Measurements from ENCODE around the gene APMAP.

Gene APMAP

DNA sequence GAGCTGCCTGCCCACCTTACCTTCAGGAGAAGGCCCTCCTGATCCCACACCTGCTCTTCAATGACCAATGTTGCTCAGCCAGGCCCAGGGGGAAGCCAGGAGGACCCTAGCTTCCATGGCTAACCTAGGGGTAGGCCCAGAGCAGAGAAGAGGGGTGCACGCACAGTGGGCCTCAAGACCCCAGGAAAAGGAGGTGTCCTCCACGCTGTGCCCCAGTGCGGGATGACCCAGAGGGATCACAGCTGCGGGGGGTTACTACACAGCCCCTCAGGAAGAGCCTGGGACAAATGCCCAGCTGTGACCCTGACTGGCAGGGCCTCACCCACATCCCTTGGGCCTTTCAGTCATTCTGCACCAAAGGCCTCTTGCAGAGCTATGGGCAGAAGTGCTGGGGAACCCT is 31.6 kb upstream of the APMAP start:
- DNase-seq, result no peak

GRCh38 chr20:25023356-25023755 is 30.8 kb upstream of the APMAP start:
- DNase-seq, result no peak

DNA sequence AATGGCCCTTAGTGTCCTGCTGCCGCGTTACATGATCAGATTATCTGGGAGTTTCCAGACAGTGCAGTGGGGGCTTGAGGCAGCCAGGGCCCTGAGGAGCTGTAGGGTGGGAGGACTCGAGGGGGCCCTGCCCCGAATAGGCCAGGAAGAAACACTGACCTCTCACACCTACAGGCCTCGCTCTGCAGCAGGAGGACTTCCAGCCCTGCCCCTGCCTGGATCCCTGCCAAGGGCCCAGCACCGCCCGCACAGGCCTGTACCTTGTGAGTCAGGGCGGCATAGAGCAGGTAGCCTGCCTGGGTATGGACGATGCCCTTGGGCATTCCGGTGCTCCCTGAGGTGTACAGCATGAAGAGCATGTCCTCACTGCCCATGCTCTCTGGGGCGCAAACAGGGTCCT is 30.1 kb upstream of the APMAP start:
- DNase-seq, result no peak

DNA sequence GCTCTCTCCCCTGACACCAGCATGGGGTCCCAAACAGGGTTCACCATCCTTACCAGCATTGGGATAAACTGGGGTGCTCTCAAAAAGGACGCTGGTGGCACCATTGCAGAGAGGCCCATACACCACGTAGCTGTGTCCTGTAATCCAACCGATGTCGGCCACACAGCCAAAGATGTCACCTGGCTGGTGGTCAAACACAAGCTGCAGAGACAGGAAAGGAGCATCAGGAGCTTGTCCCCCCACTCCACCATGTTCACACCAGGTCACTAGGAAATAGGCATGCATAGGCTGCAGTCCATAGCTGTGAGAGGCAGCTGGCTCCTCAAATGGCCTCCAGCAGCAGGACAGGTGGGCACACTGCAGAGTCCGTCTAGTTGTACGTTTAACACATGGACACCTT is 28.8 kb upstream of the APMAP start:
- DNase-seq, result no peak

- no peak for DNase-seq
Observed at GRCh38 chr20:25020901-25021301, 28.4 kb upstream of the APMAP start.

DNA sequence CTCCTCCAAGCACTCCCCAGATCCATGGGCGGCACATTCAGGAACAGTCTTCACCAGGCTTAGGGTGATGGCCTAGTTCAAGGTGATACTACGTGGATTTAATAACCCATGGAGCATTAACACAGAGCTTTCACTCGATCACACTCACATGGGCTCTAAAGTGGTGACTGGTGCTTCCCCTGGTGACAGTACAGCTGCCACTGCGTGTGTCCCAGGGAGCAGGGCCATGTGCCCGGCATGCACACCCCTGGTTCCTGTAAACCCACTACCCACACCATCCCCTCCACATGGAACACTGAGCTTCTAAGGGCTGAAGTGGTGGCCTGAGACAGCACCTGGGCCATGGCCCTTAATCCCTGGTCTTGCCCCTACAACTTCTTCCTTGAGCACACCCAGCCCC is 27.8 kb upstream of the APMAP start:
- DNase-seq, result no peak

DNA sequence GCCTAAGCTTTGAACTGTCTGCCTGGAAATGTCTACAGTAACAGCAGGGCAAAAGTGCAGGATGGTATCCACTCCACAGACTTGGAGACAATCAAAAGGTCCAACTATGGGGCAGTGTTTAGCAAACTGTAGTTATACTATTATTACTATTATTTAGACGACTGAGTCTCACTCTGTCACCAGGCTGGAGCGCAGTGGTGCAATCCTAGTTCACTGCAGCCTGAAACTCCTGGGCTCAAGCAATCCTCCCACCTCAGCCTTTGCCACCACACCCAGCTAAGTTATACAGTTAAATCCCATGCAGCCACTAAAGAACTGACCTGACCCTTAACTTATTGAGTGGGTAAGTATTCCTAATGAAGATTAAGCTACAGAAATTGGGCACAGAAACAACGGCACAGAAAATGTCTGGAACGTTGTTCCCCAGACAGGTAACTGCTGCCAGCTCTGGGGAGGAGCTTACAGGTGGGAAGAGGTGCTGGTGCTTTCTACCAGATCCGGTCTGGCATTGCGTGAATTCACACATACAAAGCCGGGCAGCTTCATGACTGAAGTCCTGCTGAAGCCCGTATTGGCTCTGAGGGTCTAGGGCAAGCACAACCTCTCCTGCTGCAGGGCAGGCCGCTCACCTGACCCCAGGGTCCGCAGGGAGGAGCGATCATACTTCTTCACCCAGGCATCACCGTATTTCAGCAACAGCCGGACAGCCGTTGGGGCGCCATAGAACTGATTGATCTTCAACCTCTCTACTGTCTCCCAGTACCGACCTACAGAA is 27.0 kb upstream of the APMAP start:
- DNase-seq, result no peak

DNA sequence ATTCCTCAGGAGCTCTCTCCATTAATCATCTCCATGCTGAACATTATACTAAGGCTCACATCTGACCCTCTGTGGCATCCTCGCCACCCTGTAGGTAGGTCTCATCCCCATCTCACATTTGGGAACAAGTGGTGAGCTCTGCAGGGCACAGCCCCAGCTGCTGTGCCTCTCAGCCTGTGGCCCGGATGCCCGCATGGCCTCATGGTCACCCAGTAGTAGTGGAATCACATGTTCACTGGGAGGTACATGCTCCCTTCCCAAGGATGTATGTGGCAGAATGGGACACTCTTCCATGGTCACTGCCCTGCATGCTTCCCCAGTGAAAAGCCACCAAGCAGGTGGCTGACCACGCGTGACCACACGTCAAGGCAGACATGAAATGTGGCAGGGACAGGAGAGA is 26.3 kb upstream of the APMAP start:
- no peak for DNase-seq

- no peak for DNase-seq
Observed at GRCh38 chr20:25018425-25018824, 25.9 kb upstream of the APMAP start.

GRCh38 chr20:25017257-25017803 is 24.8 kb upstream of the APMAP start:
- no peak for DNase-seq

- DNase-seq, result no peak
Observed at GRCh38 chr20:25016471-25016870, 23.9 kb upstream of the APMAP start.

- DNase-seq, result no peak
Observed at GRCh38 chr20:25015986-25016385, 23.4 kb upstream of the APMAP start.

GRCh38 chr20:25014816-25015215 is 22.3 kb upstream of the APMAP start:
- DNase-seq, result no peak

GRCh38 chr20:25013478-25014380 is 21.2 kb upstream of the APMAP start:
- DNase-seq, result no peak

GRCh38 chr20:25012616-25013189 is 20.2 kb upstream of the APMAP start:
- DNase-seq, result no peak

- no peak for DNase-seq
Observed at GRCh38 chr20:25011831-25012241, 19.3 kb upstream of the APMAP start.

- no peak for DNase-seq
Observed at GRCh38 chr20:25011261-25011660, 18.7 kb upstream of the APMAP start.

DNA sequence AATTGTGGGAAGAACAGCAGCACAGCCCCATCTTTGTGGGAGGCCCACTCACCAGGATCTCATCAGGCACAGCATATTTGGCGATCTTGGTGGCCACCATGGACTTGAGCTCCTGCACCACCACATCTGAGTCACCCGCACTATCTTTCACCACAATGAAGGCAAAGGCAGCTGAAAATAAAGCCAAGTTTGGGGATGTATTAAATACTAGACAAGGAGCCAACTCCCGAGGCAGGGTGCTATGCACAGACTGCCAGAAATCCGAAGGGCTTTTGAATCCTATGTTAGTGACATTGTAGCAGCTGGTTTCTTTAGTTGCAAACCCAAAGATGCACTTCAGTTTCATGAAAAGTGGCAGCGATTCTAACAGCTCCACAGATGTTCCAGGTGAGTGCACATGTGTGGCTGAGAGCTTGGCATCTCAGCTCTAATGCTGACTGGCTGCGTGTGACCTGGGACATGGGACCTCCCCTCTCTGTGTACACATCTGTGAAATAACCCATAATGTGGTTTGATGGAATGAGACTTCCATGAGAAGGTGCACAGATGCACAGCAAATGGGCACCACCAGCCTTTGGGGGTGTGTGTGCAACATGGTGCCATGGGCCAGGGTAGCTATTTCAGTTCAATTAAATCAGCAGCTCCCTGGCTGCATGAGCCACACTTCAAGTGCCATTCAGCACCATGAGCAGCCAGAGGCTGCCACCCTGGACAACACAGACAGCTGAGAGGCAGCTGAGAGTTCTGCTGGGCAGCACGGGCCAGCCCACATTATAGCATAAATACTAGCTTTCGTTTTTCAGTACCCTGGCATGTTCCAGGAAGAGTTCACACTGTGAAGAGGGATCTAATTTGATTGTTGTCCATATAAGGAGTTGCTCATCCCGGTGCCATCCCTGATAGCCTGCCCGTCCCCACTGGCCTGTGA is 16.9 kb upstream of the APMAP start:
- no peak for DNase-seq

GRCh38 chr20:25008388-25009217 is 16.1 kb upstream of the APMAP start:
- DNase-seq, result no peak

GRCh38 chr20:25007491-25008305 is 15.1 kb upstream of the APMAP start:
- no peak for DNase-seq
